ENCODE data around the gene SYT1.
"Not testable (repeated sequence)": the region's sequence is repeated elsewhere in the genome, so short reads cannot be mapped to it uniquely, and the experiment has no call there.

The SYT1 gene

GRCh38 chr12:79194595-79194994 is 330.0 kb downstream of the SYT1 start:
- no peaks in the 10 kb centered on the region for H3K4me1 Mint-ChIP-seq (ENCODE audit: low read depth)
- no peak overlapping the region for H3K27ac Mint-ChIP-seq
- DNase-seq: no peak
- no peak overlapping the region for H3K4me3 Mint-ChIP-seq
- H3K27me3 Mint-ChIP-seq: no peaks in the 10 kb centered on the region
- H3K9me3 Mint-ChIP-seq: no peaks in the 10 kb centered on the region
- no peaks in the 10 kb centered on the region for H3K36me3 Mint-ChIP-seq (ENCODE audit: low read depth)

DNA sequence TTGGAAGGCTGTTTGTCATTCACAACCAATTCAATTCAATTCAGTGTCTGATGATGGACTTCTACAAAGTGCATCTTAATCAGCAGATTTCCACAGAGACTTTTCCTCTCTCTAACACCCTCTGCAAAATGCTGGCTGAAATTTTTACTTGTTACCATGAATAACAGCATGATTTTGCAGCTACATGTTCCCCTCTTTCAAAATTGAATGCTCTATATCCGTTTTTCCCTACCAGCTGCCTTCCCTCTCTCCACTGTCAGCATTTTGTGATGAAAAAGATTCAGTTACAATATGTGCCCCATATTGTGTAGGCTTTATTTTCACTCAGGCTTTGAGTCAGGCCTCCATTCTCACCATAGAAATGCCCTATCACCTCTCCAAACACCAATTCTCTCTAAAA is 334.6 kb downstream of the SYT1 start:
- DNase-seq: no peak
- H3K27me3 Mint-ChIP-seq: no peaks in the 10 kb centered on the region
- H3K27ac Mint-ChIP-seq: no peak overlapping the region
- no peaks in the 10 kb centered on the region for H3K9me3 Mint-ChIP-seq
- no peak overlapping the region for H3K4me3 Mint-ChIP-seq
- no peaks in the 10 kb centered on the region for H3K36me3 Mint-ChIP-seq (ENCODE audit: low read depth)
- H3K4me1 Mint-ChIP-seq (ENCODE audit: low read depth): no peaks in the 10 kb centered on the region

DNA sequence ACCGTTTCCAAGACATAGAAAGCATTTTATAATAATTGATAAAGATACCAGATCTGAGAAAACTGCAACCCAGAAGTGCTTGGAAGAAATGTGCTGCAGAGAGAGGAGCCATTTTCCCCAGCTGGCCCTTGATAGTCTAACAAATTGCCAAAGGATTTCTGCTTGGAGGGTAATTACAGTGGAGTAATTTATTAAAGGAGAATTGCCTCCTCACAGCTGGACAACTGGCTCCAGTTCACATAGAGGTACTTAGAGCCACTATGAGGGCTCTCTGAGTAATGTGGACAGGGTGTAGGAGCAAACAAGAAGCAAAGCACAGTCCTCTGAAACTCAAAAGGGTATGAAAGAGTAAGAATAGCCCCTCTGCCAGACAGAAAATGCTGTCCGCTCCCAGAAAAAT is 335.6 kb downstream of the SYT1 start:
- DNase-seq: no peak

DNA sequence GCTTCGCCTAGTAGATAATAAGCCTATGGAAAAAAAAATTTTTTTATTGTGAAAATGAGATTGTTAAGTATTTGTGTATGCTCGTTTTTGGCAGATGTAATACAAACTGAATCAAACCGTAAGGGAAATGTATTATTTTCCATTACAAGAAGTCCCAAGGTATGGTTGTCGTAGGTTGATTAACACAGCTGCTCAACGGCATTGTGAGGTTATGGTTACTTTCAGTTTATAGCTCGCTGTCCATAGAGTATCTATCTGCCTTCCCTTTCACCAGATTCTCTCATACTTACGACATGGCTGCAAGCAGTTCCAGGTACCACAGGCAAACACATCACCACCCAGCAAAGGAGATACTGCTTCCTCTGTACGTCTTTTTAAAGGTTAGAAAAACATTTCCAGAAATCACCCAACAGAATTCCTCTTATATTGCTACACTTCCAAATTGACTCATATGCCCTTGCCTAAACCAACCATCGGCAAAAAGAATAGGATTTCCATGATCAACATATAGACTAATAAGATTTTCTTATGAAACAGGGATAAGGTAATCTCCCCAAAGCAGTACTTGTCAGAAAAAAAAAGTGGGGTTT is 338.6 kb downstream of the SYT1 start:
- no peak for DNase-seq
- H3K27me3 Mint-ChIP-seq: no peaks in the 10 kb centered on the region
- H3K27ac Mint-ChIP-seq: no peak overlapping the region
- H3K4me3 Mint-ChIP-seq: no peak overlapping the region
- H3K9me3 Mint-ChIP-seq: peaks cover 4% of the 10 kb centered on the region
- H3K36me3 Mint-ChIP-seq (ENCODE audit: low read depth): no peaks in the 10 kb centered on the region
- no peaks in the 10 kb centered on the region for H3K4me1 Mint-ChIP-seq (ENCODE audit: low read depth)

More for the DNA sequence above, 335.6 kb downstream of the SYT1 start:
- Mint-ChIP-seq H3K27me3 (no peaks in the 10 kb centered on the region), H3K9me3 (no peaks in the 10 kb centered on the region), H3K27ac (no peak overlapping the region), H3K36me3 (ENCODE audit: low read depth) (no peaks in the 10 kb centered on the region), H3K4me1 (ENCODE audit: low read depth) (no peaks in the 10 kb centered on the region), H3K4me3 (no peak overlapping the region)

GRCh38 chr12:79206871-79207270 is 342.3 kb downstream of the SYT1 start:
- Mint-ChIP-seq H3K4me1 (ENCODE audit: low read depth) (no peaks in the 10 kb centered on the region), H3K27me3 (no peaks in the 10 kb centered on the region), H3K27ac (no peak overlapping the region), H3K4me3 (no peak overlapping the region), H3K36me3 (ENCODE audit: low read depth) (no peaks in the 10 kb centered on the region), H3K9me3 (peaks cover 9% of the 10 kb centered on the region)
- no peak for DNase-seq

DNA sequence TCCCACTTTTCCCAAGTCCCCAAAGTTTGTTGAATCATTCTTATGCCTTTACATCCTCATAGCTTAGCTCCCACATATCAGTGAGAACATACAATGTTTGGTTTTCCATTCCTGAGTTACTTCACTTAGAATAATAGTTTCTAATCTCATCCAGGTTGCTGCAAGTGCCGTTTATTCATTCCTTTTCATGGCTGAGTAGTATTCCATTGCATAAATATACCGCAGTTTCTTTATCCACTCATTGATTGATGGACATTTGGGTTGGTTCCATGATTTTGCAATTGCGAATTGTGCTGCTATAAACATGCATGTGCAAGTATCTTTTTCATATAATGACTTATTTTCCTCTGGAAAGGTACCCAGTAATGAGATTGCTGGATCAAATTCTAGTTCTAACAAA is 345.8 kb downstream of the SYT1 start:
- H3K9me3 Mint-ChIP-seq: peaks cover 17% of the 10 kb centered on the region
- not testable (repeated sequence) for H3K4me3 Mint-ChIP-seq; DNase-seq; H3K27me3 Mint-ChIP-seq; H3K27ac Mint-ChIP-seq; H3K4me1 Mint-ChIP-seq (ENCODE audit: low read depth); H3K36me3 Mint-ChIP-seq (ENCODE audit: low read depth)

DNA sequence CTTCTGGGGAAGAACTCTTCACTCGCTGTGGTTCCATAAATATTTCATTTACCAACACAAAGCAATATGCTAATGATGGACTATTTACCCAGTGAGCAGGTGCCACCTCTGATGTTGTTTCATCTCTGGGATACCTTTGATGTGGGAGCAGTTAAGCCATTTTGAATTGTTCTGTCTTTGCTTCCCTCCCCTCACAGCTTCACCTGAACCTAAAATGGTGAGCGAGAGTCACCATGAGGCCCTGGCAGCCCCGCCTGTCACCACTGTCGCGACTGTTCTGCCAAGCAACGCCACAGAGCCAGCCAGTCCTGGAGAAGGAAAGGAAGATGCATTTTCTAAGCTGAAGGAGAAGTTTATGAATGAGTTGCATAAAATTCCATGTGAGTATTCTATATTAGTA is 352.7 kb downstream of the SYT1 start:
- H3K4me1 Mint-ChIP-seq (ENCODE audit: low read depth): no peaks in the 10 kb centered on the region
- peaks cover 23% of the 10 kb centered on the region for H3K9me3 Mint-ChIP-seq
- DNase-seq: no peak
- H3K36me3 Mint-ChIP-seq (ENCODE audit: low read depth): no peaks in the 10 kb centered on the region
- H3K4me3 Mint-ChIP-seq: no peak overlapping the region
- no peak overlapping the region for H3K27ac Mint-ChIP-seq
- no peaks in the 10 kb centered on the region for H3K27me3 Mint-ChIP-seq

- DNase-seq: no peak
- no peaks in the 10 kb centered on the region for H3K4me1 Mint-ChIP-seq (ENCODE audit: low read depth)
- H3K27ac Mint-ChIP-seq: no peak overlapping the region
- H3K36me3 Mint-ChIP-seq (ENCODE audit: low read depth): no peaks in the 10 kb centered on the region
- H3K27me3 Mint-ChIP-seq: no peaks in the 10 kb centered on the region
- H3K9me3 Mint-ChIP-seq: peaks cover 19% of the 10 kb centered on the region
- H3K4me3 Mint-ChIP-seq: no peak overlapping the region
These were observed 358.6 kb downstream of the SYT1 start for GRCh38 chr12:79223210-79223609.

GRCh38 chr12:79223761-79224160 is 359.2 kb downstream of the SYT1 start:
- H3K4me3 Mint-ChIP-seq: no peak overlapping the region
- no peaks in the 10 kb centered on the region for H3K36me3 Mint-ChIP-seq (ENCODE audit: low read depth)
- no peak overlapping the region for H3K27ac Mint-ChIP-seq
- no peak for DNase-seq
- no peaks in the 10 kb centered on the region for H3K4me1 Mint-ChIP-seq (ENCODE audit: low read depth)
- no peaks in the 10 kb centered on the region for H3K27me3 Mint-ChIP-seq
- H3K9me3 Mint-ChIP-seq: peaks cover 19% of the 10 kb centered on the region

DNA sequence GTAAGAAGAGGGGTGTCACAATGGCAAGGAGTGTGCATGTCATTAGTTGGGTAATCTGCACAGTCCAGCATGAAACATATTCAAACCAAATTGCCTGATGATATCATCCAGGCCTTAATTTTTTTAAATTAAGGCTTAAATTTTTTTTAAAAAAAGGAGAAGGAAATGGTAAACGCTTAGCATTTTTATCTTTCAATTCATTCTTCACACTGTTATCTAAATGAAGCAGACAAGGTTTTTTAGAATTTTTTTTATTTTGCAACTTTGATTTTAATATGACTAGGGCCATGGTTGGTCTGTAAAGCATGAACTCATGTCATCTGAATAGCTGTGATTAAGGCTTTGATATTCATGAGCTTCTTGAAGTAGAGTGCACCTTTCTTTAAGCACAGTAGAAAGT is 362.5 kb downstream of the SYT1 start:
- Mint-ChIP-seq H3K4me3 (no peak overlapping the region), H3K36me3 (ENCODE audit: low read depth) (no peaks in the 10 kb centered on the region), H3K27me3 (no peaks in the 10 kb centered on the region), H3K27ac (no peak overlapping the region), H3K4me1 (ENCODE audit: low read depth) (no peaks in the 10 kb centered on the region), H3K9me3 (peaks cover 7% of the 10 kb centered on the region)
- no peak for DNase-seq

- Mint-ChIP-seq H3K4me3 (no peak overlapping the region), H3K9me3 (peaks cover 5% of the 10 kb centered on the region), H3K36me3 (ENCODE audit: low read depth) (no peaks in the 10 kb centered on the region), H3K27ac (no peak overlapping the region), H3K4me1 (ENCODE audit: low read depth) (no peaks in the 10 kb centered on the region), H3K27me3 (no peaks in the 10 kb centered on the region)
- no peak for DNase-seq
These were observed 363.1 kb downstream of the SYT1 start for GRCh38 chr12:79227646-79228045.

DNA sequence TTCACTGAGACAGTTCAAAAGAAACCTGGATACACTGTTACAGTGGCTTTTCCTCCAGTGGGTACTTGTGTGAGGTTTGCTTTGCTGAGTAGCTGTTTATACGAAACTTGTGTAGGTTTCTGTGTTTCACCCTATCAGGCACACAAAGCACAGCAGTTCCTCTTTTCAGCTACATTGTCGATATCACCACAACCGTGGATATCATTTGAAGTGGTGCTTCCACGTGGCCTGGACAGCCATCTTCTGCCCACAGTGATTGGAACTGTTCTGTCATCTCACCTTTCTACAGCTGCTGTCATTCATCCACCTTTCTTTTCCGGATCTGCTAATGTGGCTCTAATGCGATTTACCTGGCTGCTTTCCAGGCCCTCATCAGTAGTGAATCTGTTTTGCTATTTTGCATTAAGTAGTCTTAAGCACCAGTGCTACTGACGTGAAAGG is 368.8 kb downstream of the SYT1 start:
- no peaks in the 10 kb centered on the region for H3K36me3 Mint-ChIP-seq (ENCODE audit: low read depth)
- no peak overlapping the region for H3K27ac Mint-ChIP-seq
- H3K4me1 Mint-ChIP-seq (ENCODE audit: low read depth): no peaks in the 10 kb centered on the region
- H3K9me3 Mint-ChIP-seq: no peaks in the 10 kb centered on the region
- no peaks in the 10 kb centered on the region for H3K27me3 Mint-ChIP-seq
- no peak for DNase-seq
- H3K4me3 Mint-ChIP-seq: no peak overlapping the region

- H3K27ac Mint-ChIP-seq: no peak overlapping the region
- no peak overlapping the region for H3K4me3 Mint-ChIP-seq
- no peaks in the 10 kb centered on the region for H3K27me3 Mint-ChIP-seq
- DNase-seq: no peak
- no peaks in the 10 kb centered on the region for H3K4me1 Mint-ChIP-seq (ENCODE audit: low read depth)
- no peaks in the 10 kb centered on the region for H3K36me3 Mint-ChIP-seq (ENCODE audit: low read depth)
- peaks cover 2% of the 10 kb centered on the region for H3K9me3 Mint-ChIP-seq
These were observed 372.3 kb downstream of the SYT1 start for GRCh38 chr12:79236920-79237319.

DNA sequence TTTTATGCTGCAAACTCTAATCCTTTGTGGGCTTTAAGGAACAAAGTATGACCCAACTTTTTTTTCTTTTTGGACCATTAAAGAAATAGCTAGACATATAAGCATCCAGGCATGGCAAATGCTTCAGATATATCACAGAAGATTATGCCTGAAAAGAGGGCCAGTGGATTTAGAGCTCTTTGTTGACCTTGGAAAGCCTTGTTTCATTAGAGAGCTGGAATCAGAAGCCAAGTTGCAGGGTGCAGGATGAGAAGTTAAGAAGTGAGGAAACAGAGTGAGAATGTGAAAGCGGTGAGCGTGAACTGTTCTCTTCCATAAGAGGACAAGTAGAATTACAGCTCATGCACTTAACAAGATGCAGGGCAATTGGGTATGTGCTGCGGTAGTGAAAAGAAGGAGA is 373.7 kb downstream of the SYT1 start:
- no peaks in the 10 kb centered on the region for H3K36me3 Mint-ChIP-seq (ENCODE audit: low read depth)
- no peak for DNase-seq
- H3K4me1 Mint-ChIP-seq (ENCODE audit: low read depth): no peaks in the 10 kb centered on the region
- H3K9me3 Mint-ChIP-seq: peaks cover 2% of the 10 kb centered on the region
- no peak overlapping the region for H3K27ac Mint-ChIP-seq
- H3K4me3 Mint-ChIP-seq: no peak overlapping the region
- no peaks in the 10 kb centered on the region for H3K27me3 Mint-ChIP-seq

GRCh38 chr12:79247494-79247893 is 382.9 kb downstream of the SYT1 start:
- no peak for DNase-seq

DNA sequence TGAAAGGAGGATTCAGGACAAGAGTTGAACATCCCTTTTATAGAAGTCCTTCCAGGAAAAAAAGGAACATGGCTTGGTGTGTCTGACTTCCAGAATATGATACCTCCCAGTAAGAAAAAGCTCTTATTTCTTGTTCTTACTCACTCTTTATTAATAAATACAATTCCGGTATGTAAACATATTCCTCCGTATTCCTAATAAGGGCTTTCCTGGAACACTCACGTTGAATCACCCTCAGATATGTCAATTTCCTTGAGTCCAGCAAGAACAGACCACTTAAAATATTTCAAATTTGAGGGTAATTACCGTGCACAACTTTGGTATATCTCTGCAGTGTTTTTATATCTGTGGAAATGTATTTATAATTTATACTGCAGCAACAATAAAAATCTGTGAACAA is 385.6 kb downstream of the SYT1 start:
- Mint-ChIP-seq H3K36me3 (ENCODE audit: low read depth) (no peaks in the 10 kb centered on the region), H3K9me3 (peaks cover 4% of the 10 kb centered on the region), H3K27ac (no peak overlapping the region), H3K4me3 (no peak overlapping the region), H3K27me3 (no peaks in the 10 kb centered on the region), H3K4me1 (ENCODE audit: low read depth) (no peaks in the 10 kb centered on the region)
- no peak for DNase-seq

More at GRCh38 chr12:79247494-79247893, 382.9 kb downstream of the SYT1 start:
- Mint-ChIP-seq H3K27me3 (no peaks in the 10 kb centered on the region), H3K9me3 (peaks cover 4% of the 10 kb centered on the region), H3K36me3 (ENCODE audit: low read depth) (no peaks in the 10 kb centered on the region), H3K27ac (no peak overlapping the region), H3K4me3 (no peak overlapping the region), H3K4me1 (ENCODE audit: low read depth) (no peaks in the 10 kb centered on the region)
